ENCODE data around the gene VAC14.
A peak's percentile ranks its signal among the peaks of the same experiment; 100 is the strongest.

Gene VAC14

GRCh38 chr16:70638814-70639792 lies 161.9 kb downstream of the VAC14 start:
- peak; percentile 43 for DNase-seq
